IPS-18a (cell line): Measurements from ENCODE around the gene SCGB1D4.
"Not testable (repeated sequence)": the region's sequence is repeated elsewhere in the genome, so short reads cannot be mapped to it uniquely, and the experiment has no call there.

Experiments
- H3K27ac ChIP-seq: one replicate; pipeline ENCODE4 v1.5.1; 2013; ENCODE audit warnings: low read length
- H3K27me3 ChIP-seq: one replicate; pipeline ENCODE4 v1.6.1; 2013; ENCODE audit warnings: mild to moderate bottlenecking, low read length; ENCODE audit not compliant: control insufficient read depth, insufficient read depth
- H3K36me3 ChIP-seq: one replicate; pipeline ENCODE4 v1.6.1; 2013; ENCODE audit warnings: low read depth, low read length; ENCODE audit not compliant: control insufficient read depth
- H3K4me1 ChIP-seq: one replicate; pipeline ENCODE4 v1.6.1; 2013; ENCODE audit warnings: low read depth, low read length; ENCODE audit not compliant: control insufficient read depth
- H3K4me3 ChIP-seq: one replicate; pipeline ENCODE4 v1.5.1; 2013; ENCODE audit warnings: low read length
- H3K9ac ChIP-seq: one replicate; pipeline ENCODE4 v1.6.1; 2013; ENCODE audit warnings: mild to moderate bottlenecking, low read length, moderate library complexity
- H3K9me3 ChIP-seq: one replicate; pipeline ENCODE4 v1.6.1; 2013; ENCODE audit warnings: low read depth, low read length; ENCODE audit not compliant: control insufficient read depth

The SCGB1D4 gene, protein sequence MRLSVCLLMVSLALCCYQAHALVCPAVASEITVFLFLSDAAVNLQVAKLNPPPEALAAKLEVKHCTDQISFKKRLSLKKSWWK

DNA sequence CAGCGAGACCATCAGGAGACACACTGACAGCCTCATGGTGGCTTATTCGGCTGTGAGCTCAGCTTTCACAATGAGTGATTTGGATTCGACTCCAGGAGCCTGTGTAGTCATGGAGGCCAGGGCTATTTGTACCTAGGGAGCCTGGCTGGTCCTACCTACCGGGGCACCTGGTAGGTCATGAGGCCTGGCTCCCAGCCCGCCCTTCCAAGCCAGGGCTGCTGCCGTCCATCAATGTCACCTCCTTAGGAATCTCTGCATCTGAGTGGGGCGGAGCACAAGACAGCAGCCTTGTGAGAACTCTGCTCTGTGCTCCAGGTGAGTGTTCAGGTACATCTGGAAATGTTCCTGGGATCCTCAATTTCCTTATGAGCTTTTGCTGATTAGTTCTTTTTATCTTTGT is at the start of gene SCGB1D4:
SCGB1D4 (minus strand) TSS at position 101 of the 400 bp plus-strand sequence; CDS start at position 36, 65 bp downstream.
- Histone ChIP-seq H3K36me3 (no peaks in the 10 kb centered on the region), H3K9ac (no peak within 1 kb of the TSS), H3K4me3 (no peak within 1 kb of the TSS), H3K27ac (no peak within 1 kb of the TSS), H3K9me3 (no peaks in the 10 kb centered on the region), H3K27me3 (no peaks in the 10 kb centered on the region), H3K4me1 (no peaks in the 10 kb centered on the region)

DNA sequence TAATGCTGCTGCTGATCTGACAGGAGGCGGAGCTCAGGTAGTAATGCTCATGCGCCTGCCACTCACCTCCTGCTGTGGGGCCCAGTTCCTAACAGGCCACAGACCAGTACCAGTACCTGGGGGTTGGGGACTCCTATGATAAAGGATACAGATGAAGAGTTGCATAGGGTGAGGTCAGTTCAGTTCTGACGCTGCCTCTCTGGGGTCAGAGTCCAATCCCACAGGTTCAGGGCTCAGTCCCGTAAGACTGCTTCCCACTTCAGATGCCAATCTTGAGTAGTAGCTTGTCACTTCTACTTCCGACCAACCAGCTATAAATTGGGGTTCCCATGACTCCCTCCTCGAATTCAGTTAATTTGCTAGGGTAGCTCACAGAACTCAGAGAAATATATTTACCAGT is 47.0 kb upstream of the SCGB1D4 start:
- H3K4me3 ChIP-seq, result no peak overlapping the region
- peaks cover 10% of the 10 kb centered on the region for H3K4me1 ChIP-seq
- H3K9me3 ChIP-seq, result no peaks in the 10 kb centered on the region
- no peak overlapping the region for H3K9ac ChIP-seq
- no peak overlapping the region for H3K27ac ChIP-seq
- H3K36me3 ChIP-seq, result no peaks in the 10 kb centered on the region
- H3K27me3 ChIP-seq, result no peaks in the 10 kb centered on the region

DNA sequence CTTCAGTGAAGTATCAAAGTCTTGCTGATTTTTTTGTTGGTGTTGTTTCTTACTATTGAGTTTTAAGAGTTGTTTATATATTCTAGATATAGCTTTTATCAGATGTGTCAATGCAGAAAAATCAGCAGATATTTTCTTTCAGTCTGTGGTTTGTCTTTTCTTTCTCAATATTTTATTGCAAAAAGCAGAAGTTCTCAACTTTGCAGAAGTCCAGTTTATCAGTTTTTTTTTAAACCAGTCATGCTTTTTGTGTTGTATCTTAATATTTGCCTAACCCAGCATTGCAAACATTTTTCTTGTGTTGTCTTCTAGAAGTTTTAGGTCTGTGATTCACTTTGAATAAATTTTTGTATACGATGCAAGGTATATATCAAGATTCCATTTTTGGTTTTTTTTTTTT is 45.3 kb upstream of the SCGB1D4 start:
- H3K4me1 ChIP-seq, result peaks cover 5% of the 10 kb centered on the region
- no peaks in the 10 kb centered on the region for H3K36me3 ChIP-seq

DNA sequence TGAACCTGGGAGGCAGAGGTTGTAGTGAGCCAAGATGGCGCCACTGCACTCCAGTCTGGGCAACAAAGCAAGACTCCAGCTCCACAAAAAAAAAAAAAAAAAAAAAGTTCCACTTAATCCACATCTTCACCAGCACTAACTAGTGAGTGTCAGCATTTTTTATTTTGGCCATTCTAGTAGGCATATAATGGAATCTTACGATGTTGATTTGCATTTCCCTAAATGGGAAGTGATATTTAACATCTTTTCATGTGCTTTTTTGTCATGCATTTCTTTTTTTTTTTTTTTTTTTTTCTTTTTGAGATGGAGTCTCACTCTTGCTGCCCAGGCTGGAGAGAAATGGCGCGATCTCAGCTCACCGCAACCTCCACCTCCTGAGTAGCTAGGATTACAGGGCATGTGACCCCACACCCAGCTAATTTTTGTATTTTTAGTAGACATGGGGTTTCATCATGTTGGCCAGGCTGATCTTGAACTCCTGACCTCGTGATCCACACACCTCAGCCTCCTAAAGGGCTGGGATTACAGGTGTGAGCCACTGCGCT is 44.8 kb upstream of the SCGB1D4 start:
- not testable (repeated sequence) for H3K4me3 ChIP-seq, H3K36me3 ChIP-seq, H3K4me1 ChIP-seq, H3K27ac ChIP-seq, H3K27me3 ChIP-seq, H3K9ac ChIP-seq, H3K9me3 ChIP-seq

More for the DNA sequence above, 45.3 kb upstream of the SCGB1D4 start:
- Histone ChIP-seq H3K9me3 (no peaks in the 10 kb centered on the region), H3K4me3 (no peak overlapping the region), H3K9ac (no peak overlapping the region), H3K27me3 (no peaks in the 10 kb centered on the region), H3K27ac (no peak overlapping the region)

DNA sequence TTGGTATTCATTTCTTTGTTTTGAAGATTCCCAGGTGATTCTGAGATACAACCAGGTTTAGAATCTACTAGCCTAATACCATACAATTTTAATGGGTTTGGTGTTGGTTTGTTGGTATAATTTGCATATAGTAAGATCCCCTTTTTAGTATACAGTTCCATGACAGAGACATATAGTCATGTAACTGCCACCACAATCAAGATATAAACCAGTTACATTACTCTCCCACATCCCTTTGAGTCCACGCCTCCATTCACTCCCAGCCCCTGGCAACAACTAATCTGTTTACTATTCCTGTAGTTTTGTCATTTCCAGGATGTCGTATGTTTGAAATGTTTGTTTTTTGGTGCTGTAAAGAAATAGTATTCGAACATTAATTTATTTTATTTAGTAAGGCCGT is 42.7 kb upstream of the SCGB1D4 start:
- Histone ChIP-seq H3K27me3 (peaks cover 12% of the 10 kb centered on the region), H3K36me3 (no peaks in the 10 kb centered on the region), H3K27ac (no peak overlapping the region), H3K9ac (no peak overlapping the region), H3K9me3 (no peaks in the 10 kb centered on the region), H3K4me1 (peaks cover 7% of the 10 kb centered on the region), H3K4me3 (no peak overlapping the region)

DNA sequence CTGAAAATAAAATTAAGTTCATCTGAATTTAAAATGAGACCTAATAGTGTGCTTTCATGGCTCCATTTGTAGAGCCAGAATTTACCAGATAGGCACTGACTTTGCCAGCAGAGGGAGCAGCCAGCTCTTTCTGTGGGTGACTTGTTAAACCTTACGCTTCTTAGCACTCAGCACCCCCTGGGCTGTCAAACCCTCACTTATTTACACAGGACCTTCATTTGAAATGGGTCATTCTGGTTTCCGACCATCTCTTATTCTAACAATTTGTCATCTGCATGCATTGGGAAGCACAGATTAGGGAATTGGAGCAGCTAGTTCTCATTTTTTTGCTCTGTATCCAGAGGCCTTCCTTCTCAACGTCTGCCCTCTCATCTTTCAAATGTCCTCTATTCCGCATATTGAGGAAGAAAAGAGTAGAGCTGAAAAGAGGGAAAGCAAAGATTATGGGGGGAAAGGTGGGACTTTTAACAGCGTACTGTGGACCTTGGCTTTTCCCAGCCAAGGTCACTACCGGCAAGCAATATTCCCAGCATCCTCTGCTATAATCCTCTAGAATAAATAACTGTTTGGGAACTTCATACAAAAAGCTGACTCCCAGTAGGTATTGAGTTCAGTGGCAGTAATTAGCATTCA is 41.5 kb upstream of the SCGB1D4 start:
- Histone ChIP-seq H3K4me3 (no peak overlapping the region), H3K9ac (no peak overlapping the region), H3K4me1 (peaks cover 7% of the 10 kb centered on the region), H3K36me3 (no peaks in the 10 kb centered on the region), H3K27me3 (peaks cover 24% of the 10 kb centered on the region), H3K9me3 (no peaks in the 10 kb centered on the region), H3K27ac (no peak overlapping the region)

DNA sequence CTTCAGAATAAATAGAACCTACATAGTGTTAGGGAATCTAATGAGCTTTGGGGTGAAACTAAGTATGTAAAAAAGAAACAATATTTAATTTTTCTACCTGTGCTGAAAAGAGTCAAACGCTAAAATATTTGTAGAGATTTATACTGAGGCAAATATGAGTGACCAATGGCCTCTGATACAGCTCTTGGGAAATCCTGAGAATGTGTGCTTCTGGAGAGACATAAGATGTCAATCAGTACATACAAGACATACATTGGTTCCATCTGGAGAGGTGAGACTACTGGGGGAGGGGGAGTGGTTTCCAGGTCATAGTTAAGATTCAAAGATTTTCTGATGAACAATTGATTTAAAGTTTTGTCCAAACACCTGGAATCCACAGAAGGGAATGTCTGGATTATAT is 39.3 kb upstream of the SCGB1D4 start:
- H3K4me3 ChIP-seq, result peak overlapping the region; percentile 81
- H3K9me3 ChIP-seq, result no peaks in the 10 kb centered on the region
- H3K36me3 ChIP-seq, result no peaks in the 10 kb centered on the region
- peak overlapping the region; percentile 55 for H3K9ac ChIP-seq
- H3K27ac ChIP-seq, result no peak overlapping the region
- H3K27me3 ChIP-seq, result peaks cover 28% of the 10 kb centered on the region
- peaks cover 7% of the 10 kb centered on the region for H3K4me1 ChIP-seq

DNA sequence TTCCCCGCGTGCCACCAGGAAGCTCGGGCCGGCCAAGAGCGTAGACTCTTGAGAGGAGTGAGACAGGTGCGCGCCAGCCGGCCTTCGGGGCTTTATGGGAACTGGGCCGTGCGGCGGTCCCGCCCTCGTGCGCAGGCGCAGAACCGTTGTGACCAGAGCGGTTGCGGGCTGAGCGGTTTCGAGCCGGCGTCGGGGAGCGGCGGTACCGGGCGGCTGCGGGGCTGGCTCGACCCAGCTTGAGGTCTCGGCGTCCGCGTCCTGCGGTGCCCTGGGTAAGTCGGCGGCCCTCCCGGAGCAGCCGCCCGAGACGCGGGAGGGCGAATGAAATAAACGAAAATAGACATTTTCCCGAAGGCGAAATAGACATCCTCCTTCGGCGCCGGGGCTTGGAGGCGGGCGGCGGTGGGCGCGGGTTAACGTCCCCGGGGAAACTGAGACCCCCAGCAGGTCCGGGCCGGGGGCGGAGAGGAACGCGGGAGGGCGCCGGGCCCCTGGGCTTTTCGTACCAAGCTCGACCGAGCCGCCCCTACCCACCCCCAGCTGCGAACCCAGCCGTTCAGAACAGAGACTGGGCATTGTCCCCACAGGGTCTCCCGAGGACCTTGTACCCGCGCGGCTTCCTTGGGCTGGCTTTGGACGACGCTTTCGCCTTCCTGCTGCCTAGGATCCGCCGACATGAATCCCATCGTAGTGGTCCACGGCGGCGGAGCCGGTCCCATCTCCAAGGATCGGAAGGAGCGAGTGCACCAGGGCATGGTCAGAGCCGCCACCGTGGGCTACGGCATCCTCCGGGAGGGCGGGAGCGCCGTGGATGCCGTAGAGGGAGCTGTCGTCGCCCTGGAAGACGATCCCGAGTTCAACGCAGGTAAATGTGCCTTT is 38.7 kb upstream of the SCGB1D4 start, which contains the start of gene ASRGL1:
ASRGL1 (plus strand) TSS at position 146 of the 879 bp plus-strand sequence; CDS start at position 676, 530 bp downstream.
- Histone ChIP-seq H3K9ac (peak within 1 kb of the TSS; percentile 55), H3K4me1 (peaks cover 7% of the 10 kb centered on the region), H3K27ac (no peak within 1 kb of the TSS), H3K9me3 (no peaks in the 10 kb centered on the region), H3K36me3 (no peaks in the 10 kb centered on the region), H3K4me3 (peak within 1 kb of the TSS; percentile 81), H3K27me3 (peaks cover 28% of the 10 kb centered on the region)

DNA sequence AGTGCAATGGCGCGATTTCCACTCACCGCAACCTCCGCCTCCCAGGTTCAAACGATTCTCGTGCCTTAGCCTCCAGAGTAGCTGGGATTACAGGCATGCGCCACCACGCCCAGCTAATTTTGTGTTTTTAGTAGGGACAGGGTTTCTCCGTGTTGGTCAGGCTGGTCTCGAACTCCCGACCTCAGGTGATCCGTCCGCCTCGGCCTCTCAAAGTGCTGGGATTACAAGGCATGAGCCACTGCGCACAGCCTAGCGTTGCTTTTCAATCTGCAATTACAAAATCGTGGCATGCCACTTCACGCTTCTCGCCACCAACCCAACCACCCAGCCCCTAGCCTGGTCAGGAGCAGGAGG is 38.1 kb upstream of the SCGB1D4 start:
- H3K27ac ChIP-seq, H3K9me3 ChIP-seq, H3K9ac ChIP-seq, H3K36me3 ChIP-seq, H3K4me1 ChIP-seq: not testable (repeated sequence)
- peaks cover 28% of the 10 kb centered on the region for H3K27me3 ChIP-seq
- H3K4me3 ChIP-seq, result peak overlapping the region; percentile 81

DNA sequence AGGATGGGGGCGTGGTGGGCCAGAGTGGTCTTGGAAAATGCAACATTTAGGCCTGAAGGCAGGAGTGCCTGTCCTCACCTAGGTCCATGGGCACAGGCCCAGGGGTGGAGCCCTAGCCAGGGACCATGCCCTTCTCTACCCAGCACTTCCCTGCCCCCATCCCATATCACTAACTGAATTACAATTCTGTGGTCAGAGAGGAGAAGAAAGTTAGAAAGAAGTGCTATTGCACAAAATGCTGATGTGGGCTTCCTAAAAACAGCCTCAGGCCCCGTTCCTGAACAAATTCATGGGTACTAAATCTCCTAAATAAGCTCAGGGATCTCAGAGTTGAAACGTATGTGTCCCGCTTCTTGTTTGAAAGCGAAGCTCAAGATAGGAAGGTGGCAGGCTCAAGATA is 34.9 kb upstream of the SCGB1D4 start:
- H3K9me3 ChIP-seq, result no peaks in the 10 kb centered on the region
- H3K27ac ChIP-seq, result no peak overlapping the region
- peaks cover 3% of the 10 kb centered on the region for H3K4me1 ChIP-seq
- no peak overlapping the region for H3K4me3 ChIP-seq
- H3K9ac ChIP-seq, result no peak overlapping the region
- peaks cover 28% of the 10 kb centered on the region for H3K27me3 ChIP-seq
- H3K36me3 ChIP-seq, result no peaks in the 10 kb centered on the region

DNA sequence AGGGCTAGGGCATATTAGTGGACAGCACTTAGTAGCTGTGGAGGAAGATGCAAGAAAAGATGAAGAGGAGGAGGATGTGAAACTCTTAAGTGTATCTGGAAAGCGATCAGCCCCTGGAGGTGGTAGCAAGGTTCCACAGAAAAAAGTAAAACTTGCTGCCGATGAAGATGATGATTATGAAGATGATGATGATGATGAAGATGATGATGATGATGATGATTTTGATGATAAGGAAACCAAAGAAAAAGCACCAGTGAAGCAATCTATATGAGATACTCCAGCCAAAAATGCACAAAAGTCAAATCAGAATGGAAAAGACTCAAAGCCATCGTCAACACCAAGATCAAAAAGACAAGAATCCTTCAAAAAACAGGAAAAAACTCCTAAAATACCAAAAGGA is 32.4 kb upstream of the SCGB1D4 start:
- H3K9me3 ChIP-seq, result not testable (repeated sequence)

More for the DNA sequence above, 32.4 kb upstream of the SCGB1D4 start:
- H3K4me3 ChIP-seq, H3K4me1 ChIP-seq, H3K9ac ChIP-seq, H3K36me3 ChIP-seq, H3K27ac ChIP-seq: not testable (repeated sequence)
- H3K27me3 ChIP-seq, result peaks cover 12% of the 10 kb centered on the region
